MM.1S (cell line): ENCODE measurements around the gene C2CD3.

Experiments
- CTCF ChIP-seq: fragments of 300-600 bp; sonication (generic); IDR thresholded peaks from 2 replicates; pipeline ENCODE4 v1.5.1; 2016; ENCODE audit warnings: antibody characterized with exemption, low read length, mixed read lengths
- EZH2 ChIP-seq: fragments of 300-600 bp; sonication (generic); optimal IDR thresholded peaks from 2 replicates; pipeline ENCODE3; 2017; ENCODE audit warnings: low read depth, mild to moderate bottlenecking, antibody characterized with exemption, low read length, mixed read lengths
- EZH2phosphoT487 ChIP-seq: fragments of 300-600 bp; sonication (generic); IDR thresholded peaks from 2 replicates; pipeline ENCODE4 v1.6.1; 2018; ENCODE audit warnings: antibody characterized with exemption, low read length

- TF ChIP-seq EZH2 = no peak
- TF ChIP-seq CTCF = no peak
- no peak for TF ChIP-seq EZH2phosphoT487
Measured at GRCh38 chr11:74072721-74073120, 98.1 kb downstream of the C2CD3 start.
